Endodermal cell (in vitro differentiated cells): ENCODE data around the gene PLA2G15. TPM values are rescaled to one million over a fixed set of nuclear protein-coding genes. Genes with fewer than 3 reads are reported as not detected.

ENCODE experiments used
- DNase-seq: peaks from one replicate; pipeline ENCODE4 v3.0.0-alpha.2; 2017
- H3K27ac ChIP-seq: 2 replicates; pipeline ENCODE4 v1.5.1; 2013; ENCODE audit warnings: mild to moderate bottlenecking, low read depth, low read length, moderate library complexity
- H3K27me3 ChIP-seq: 2 replicates; pipeline ENCODE4 v1.6.1; 2013; ENCODE audit warnings: mild to moderate bottlenecking, low read length, moderate library complexity; ENCODE audit not compliant: insufficient read depth, control insufficient read depth, poor library complexity, severe bottlenecking
- H3K36me3 ChIP-seq: 2 replicates; pipeline ENCODE4 v1.7.0; 2013; ENCODE audit warnings: mild to moderate bottlenecking, low read length, moderate library complexity; ENCODE audit not compliant: control insufficient read depth, insufficient read depth
- H3K4me1 ChIP-seq: one replicate; pipeline ENCODE4 v1.7.0; 2013; ENCODE audit warnings: low read length; ENCODE audit not compliant: control insufficient read depth, insufficient read depth
- H3K4me3 ChIP-seq: 2 replicates; pipeline ENCODE4 v1.5.1; 2013; ENCODE audit warnings: mild to moderate bottlenecking, low read length, moderate library complexity
- H3K9ac ChIP-seq: 2 replicates; pipeline ENCODE4 v1.6.1; 2013; ENCODE audit warnings: mild to moderate bottlenecking, low read length, moderate library complexity; ENCODE audit not compliant: poor library complexity, severe bottlenecking; ENCODE audit errors: extremely low read depth
- H3K9me3 ChIP-seq: 2 replicates; pipeline ENCODE4 v1.6.1; 2013; ENCODE audit warnings: mild to moderate bottlenecking, low read length, moderate library complexity; ENCODE audit not compliant: control insufficient read depth
- H3K27ac Mint-ChIP-seq: 2 replicates; pipeline ENCODE4 v1.8.0; 2020; ENCODE audit warnings: mixed read lengths
- H3K27me3 Mint-ChIP-seq: 2 replicates; pipeline ENCODE4 v1.8.0; 2021; ENCODE audit warnings: mild to moderate bottlenecking, mixed read lengths; ENCODE audit not compliant: insufficient read depth
- H3K36me3 Mint-ChIP-seq: 2 replicates; pipeline ENCODE4 v1.8.0; 2020; ENCODE audit warnings: low read depth, mixed read lengths
- H3K4me1 Mint-ChIP-seq: 2 replicates; pipeline ENCODE4 v1.8.0; 2020; ENCODE audit warnings: mixed read lengths
- H3K4me3 Mint-ChIP-seq: 2 replicates; pipeline ENCODE4 v1.8.0; 2020; ENCODE audit warnings: mild to moderate bottlenecking, moderate library complexity, mixed read lengths
- H3K9me3 Mint-ChIP-seq: 2 replicates; pipeline ENCODE4 v1.8.0; 2020; ENCODE audit warnings: mild to moderate bottlenecking, mixed read lengths
- CTCF ChIP-seq: fragments of 200-600 bp; sonication (generic); conservative IDR thresholded peaks from 2 replicates; pipeline ENCODE4 v1.5.0; 2021; ENCODE audit warnings: antibody characterized with exemption, mild to moderate bottlenecking
- WGBS, 2 experiments: methylation state at CpG; one replicate each; pipeline versions ENCODE4 v1.1.5 to v1.1.7; 2013; ENCODE audit warnings: missing lambda C conversion rate in 2 of 2, mixed read lengths in 1 of 2; ENCODE audit not compliant: insufficient coverage in 1 of 2, insufficient read length in 1 of 2; 5-methylcytosine and 5-hydroxymethylcytosine counted together
- total RNA-seq, 2 donors: library from RNA; stranded (reverse); fragmentation: NEBNext Ultra II Directional in 1 of 2; extraction: Animal tissue kit (Norgen Biotek cat#: 25700) in 1 of 2; gene quantifications; 2 replicates in 1 of 2; 3 replicates in 1 of 2; pipeline ENCODE4 v1.2.1, GENCODE V29; 2021

The PLA2G15 gene
- total RNA-seq, 2 donors from 2014 or later = 8.7 to 10.0 TPM

- Mint-ChIP-seq H3K36me3 (peaks cover 57% of the 10 kb centered on the region), H3K4me1 (peaks cover 47% of the 10 kb centered on the region), H3K27me3 (no peaks in the 10 kb centered on the region), H3K9me3 (no peaks in the 10 kb centered on the region), H3K27ac (peak overlapping the region; percentile 26), H3K4me3 (no peak overlapping the region)
- no peak overlapping the region for H3K4me3 ChIP-seq
- no peak overlapping the region for H3K9ac ChIP-seq
- DNase-seq = no peak
- no peak for TF ChIP-seq CTCF
- no peaks in the 10 kb centered on the region for H3K9me3 ChIP-seq
- peaks cover 26% of the 10 kb centered on the region for H3K4me1 ChIP-seq
- 96 to 100% methylated on average over 2 to 6 of the region's 6 CpGs for WGBS, 2 experiments
- no peak overlapping the region for H3K27ac ChIP-seq
- H3K27me3 ChIP-seq = no peaks in the 10 kb centered on the region
- H3K36me3 ChIP-seq = peaks cover 87% of the 10 kb centered on the region
These were observed 51.5 kb downstream of the PLA2G15 start for GRCh38 chr16:68296693-68297092.

- Histone ChIP-seq H3K9ac (no peak overlapping the region), H3K27me3 (no peaks in the 10 kb centered on the region), H3K27ac (no peak overlapping the region), H3K36me3 (peaks cover 88% of the 10 kb centered on the region), H3K4me3 (no peak overlapping the region), H3K9me3 (no peaks in the 10 kb centered on the region), H3K4me1 (peaks cover 26% of the 10 kb centered on the region)
- WGBS, 2 experiments = 95 to 100% methylated on average over 3 of the region's 3 CpGs
- peaks cover 47% of the 10 kb centered on the region for H3K4me1 Mint-ChIP-seq
- H3K9me3 Mint-ChIP-seq = no peaks in the 10 kb centered on the region
- H3K27me3 Mint-ChIP-seq = no peaks in the 10 kb centered on the region
- H3K27ac Mint-ChIP-seq = no peak overlapping the region
- H3K4me3 Mint-ChIP-seq = no peak overlapping the region
- peaks cover 58% of the 10 kb centered on the region for H3K36me3 Mint-ChIP-seq
- DNase-seq = no peak
- no peak for TF ChIP-seq CTCF
These were observed 52.7 kb downstream of the PLA2G15 start for GRCh38 chr16:68297908-68298307.

- Histone ChIP-seq H3K4me3 (peak overlapping the region; percentile 22), H3K9ac (no peak overlapping the region), H3K9me3 (no peaks in the 10 kb centered on the region), H3K36me3 (peaks cover 87% of the 10 kb centered on the region), H3K27ac (no peak overlapping the region), H3K4me1 (peaks cover 26% of the 10 kb centered on the region), H3K27me3 (no peaks in the 10 kb centered on the region)
- Mint-ChIP-seq H3K4me3 (no peak overlapping the region), H3K9me3 (no peaks in the 10 kb centered on the region), H3K27me3 (no peaks in the 10 kb centered on the region), H3K27ac (peak overlapping the region; percentile 63), H3K36me3 (peaks cover 59% of the 10 kb centered on the region), H3K4me1 (peaks cover 47% of the 10 kb centered on the region)
- WGBS, 2 experiments = 92 to 100% methylated on average over 1 to 3 of the region's 3 CpGs
- no peak for TF ChIP-seq CTCF
- DNase-seq = no peak
These were observed 53.1 kb downstream of the PLA2G15 start for GRCh38 chr16:68298312-68298711.
